Gastroesophageal sphincter (tissue), 4 donors: ENCODE results near the gene PDCD1. TPM values are rescaled to one million over a fixed set of nuclear protein-coding genes. Genes with fewer than 3 reads are reported as not detected.
"Not testable (repeated sequence)": the region's sequence is repeated elsewhere in the genome, so short reads cannot be mapped to it uniquely, and the experiment has no call there.

Source experiments
- ATAC-seq: fragments of 150-250 bp; one replicate; pipeline ENCODE4 v1.9.1; 2016; ENCODE audit warnings: mild to moderate bottlenecking, moderate library complexity
- H3K27ac ChIP-seq, 4 donors: fragments of 200-600 bp; sonication (generic) in 3 of 4; 1 replicate in 3 of 4; 2 replicates in 1 of 4; pipeline ENCODE4 v1.5.1; 2016 to 2019
- H3K27me3 ChIP-seq: fragments of 200-600 bp; sonication (generic); one replicate; pipeline ENCODE4 v1.5.1; 2019
- H3K36me3 ChIP-seq, 2 donors: fragments of 200-600 bp; sonication (generic); one replicate each; pipeline ENCODE4 v1.5.1; 2019; ENCODE audit warnings: control low read depth in 1 of 2
- H3K4me1 ChIP-seq, 3 donors: fragments of 200-600 bp; sonication (generic); 1 replicate in 2 of 3; 2 replicates in 1 of 3; pipeline ENCODE4 v1.5.1; 2016 to 2019; ENCODE audit warnings: control low read depth in 2 of 3
- H3K4me3 ChIP-seq, 2 donors: fragments of 200-600 bp; sonication (generic); one replicate each; pipeline ENCODE4 v1.5.1; 2019; ENCODE audit warnings: mild to moderate bottlenecking in 1 of 2, moderate library complexity in 1 of 2
- H3K9me3 ChIP-seq, 3 donors: fragments of 200-600 bp; sonication (generic); one replicate each; pipeline ENCODE4 v1.5.1; 2017 to 2019; ENCODE audit warnings: control low read depth in 2 of 3
- CTCF ChIP-seq, 4 experiments: fragments of 200-600 bp in 2 of 4; fragments of 450-650 bp in 2 of 4; sonication (generic) in 1 of 4; IDR thresholded peaks; one replicate each; pipeline ENCODE4 v1.5.1; 2017 to 2019; ENCODE audit warnings: antibody characterized with exemption in 4 of 4, mild to moderate bottlenecking in 2 of 4, moderate library complexity in 2 of 4
- EP300 ChIP-seq: sonication (generic); formaldehyde crosslinking; IDR thresholded peaks from one replicate; pipeline ENCODE4 v1.6.1; 2017; ENCODE audit warnings: antibody characterized with exemption, mild to moderate bottlenecking
- POLR2A ChIP-seq, 2 donors: fragments of 450-650 bp; IDR thresholded peaks; one replicate each; pipeline ENCODE4 v1.6.1; 2017; ENCODE audit warnings: antibody characterized with exemption in 2 of 2, mild to moderate bottlenecking in 2 of 2, moderate library complexity in 1 of 2
- POLR2AphosphoS5 ChIP-seq: sonication (generic); formaldehyde crosslinking; IDR thresholded peaks from one replicate; pipeline ENCODE4 v1.6.1; 2017; ENCODE audit warnings: antibody characterized with exemption
- WGBS, 2 donors: methylation state at CpG; one replicate each; pipeline ENCODE4 v1.1.5; 2018; ENCODE audit warnings: low coverage in 1 of 2; 5-methylcytosine and 5-hydroxymethylcytosine counted together
- total RNA-seq, 4 donors: library from RNA; depleted of rRNA; stranded (reverse); fragments of >200 nt; gene quantifications; one replicate each; pipeline ENCODE4 v1.1.0, GENCODE V29; 2016

Gene PDCD1
- total RNA-seq, 4 donors from 2014 or later: 0.19 to 0.54 TPM; not detected in 2

GRCh38 chr2:241822264-241822623 lies 36.5 kb downstream of the PDCD1 start:
- Histone ChIP-seq H3K27me3 (peaks cover 51% of the 10 kb centered on the region), H3K9me3 (peaks cover 0 to 8% (median 0%) of the 10 kb centered on the region in 3 donors), H3K36me3 (no peaks in the 10 kb centered on the region), H3K27ac (no peak overlapping the region), H3K4me3 (no peak overlapping the region), H3K4me1 (no peaks in the 10 kb centered on the region)
- TF ChIP-seq POLR2A (IDR thresholded peaks at IDR 0.05) (no peak), POLR2AphosphoS5 (no peak), CTCF (IDR thresholded peaks at IDR 0.05) (no peak)
- 44 to 83% methylated on average over 4 to 14 of the region's 14 CpGs for WGBS, 2 donors
- ATAC-seq: no peak

GRCh38 chr2:241821460-241822263 lies 37.0 kb downstream of the PDCD1 start:
- no peak for ATAC-seq
- peaks cover 55% of the 10 kb centered on the region for H3K27me3 ChIP-seq
- H3K4me3 ChIP-seq: no peak overlapping the region
- TF ChIP-seq POLR2AphosphoS5: no peak
- TF ChIP-seq CTCF (IDR thresholded peaks at IDR 0.05): no peak
- no peak for TF ChIP-seq POLR2A (IDR thresholded peaks at IDR 0.05)
- no peak for TF ChIP-seq EP300
- H3K36me3 ChIP-seq: no peaks in the 10 kb centered on the region
- H3K27ac ChIP-seq: no peak overlapping the region
- H3K4me1 ChIP-seq: no peaks in the 10 kb centered on the region
- peaks cover 0 to 2% (median 0%) of the 10 kb centered on the region in 3 donors for H3K9me3 ChIP-seq
- WGBS, 2 donors: 57 to 93% methylated on average over 3 to 4 of the region's 28 CpGs

- no peaks in the 10 kb centered on the region for H3K4me1 ChIP-seq
- peaks cover 56% of the 10 kb centered on the region for H3K27me3 ChIP-seq
- no peak for ATAC-seq
- H3K27ac ChIP-seq: no peak overlapping the region
- no peak overlapping the region for H3K4me3 ChIP-seq
- no peaks in the 10 kb centered on the region for H3K9me3 ChIP-seq
- no peak for TF ChIP-seq EP300
- TF ChIP-seq CTCF (IDR thresholded peaks at IDR 0.05): no peak
- TF ChIP-seq POLR2AphosphoS5: no peak
- TF ChIP-seq POLR2A (IDR thresholded peaks at IDR 0.05): no peak
- H3K36me3 ChIP-seq: no peaks in the 10 kb centered on the region
- 64 to 86% methylated on average over 7 of the region's 31 CpGs for WGBS, 2 donors
Observed at GRCh38 chr2:241820625-241821384, 37.9 kb downstream of the PDCD1 start.

- H3K4me1 ChIP-seq, H3K9me3 ChIP-seq, H3K27ac ChIP-seq, H3K36me3 ChIP-seq, H3K4me3 ChIP-seq, ATAC-seq: not testable (repeated sequence)
- WGBS, 2 donors: no CpG with 5 or more reads among the region's 27 CpGs
- peaks cover 63% of the 10 kb centered on the region for H3K27me3 ChIP-seq
Observed at GRCh38 chr2:241819947-241820624, 38.6 kb downstream of the PDCD1 start.

- no peak overlapping the region for H3K4me3 ChIP-seq
- H3K4me1 ChIP-seq: no peaks in the 10 kb centered on the region
- WGBS, 2 donors: 58% methylated on average over 6 of the region's 10 CpGs; no CpG with 5 or more reads in 1 of the 2 donors
- no peak overlapping the region for H3K27ac ChIP-seq
- H3K27me3 ChIP-seq: peaks cover 75% of the 10 kb centered on the region
- ATAC-seq: no peak
- no peaks in the 10 kb centered on the region for H3K9me3 ChIP-seq
- TF ChIP-seq POLR2A (IDR thresholded peaks at IDR 0.05) (no peak), EP300 (no peak), CTCF (IDR thresholded peaks at IDR 0.05) (no peak), POLR2AphosphoS5 (no peak)
- no peaks in the 10 kb centered on the region for H3K36me3 ChIP-seq
Observed at GRCh38 chr2:241818943-241819270, 39.8 kb downstream of the PDCD1 start.
